ENCODE results near the gene ABCC10.
A peak's percentile ranks its signal among the peaks of the same experiment; 100 is the strongest.
"Not testable (repeated sequence)": the region's sequence is repeated elsewhere in the genome, so short reads cannot be mapped to it uniquely, and the experiment has no call there.

The ABCC10 gene

GRCh38 chr6:43445576-43445975 is 18.2 kb downstream of the ABCC10 start:
- DNase-seq, result no peak

- DNase-seq, result no peak
Measured at GRCh38 chr6:43447604-43448003, 20.3 kb downstream of the ABCC10 start.

GRCh38 chr6:43448916-43449315 is 21.6 kb downstream of the ABCC10 start:
- no peak for DNase-seq

GRCh38 chr6:43450699-43451131 is 23.4 kb downstream of the ABCC10 start:
- DNase-seq, result no peak

GRCh38 chr6:43451348-43451747 is 24.0 kb downstream of the ABCC10 start:
- no peak for DNase-seq

- no peak for DNase-seq
Measured at GRCh38 chr6:43451939-43452338, 24.6 kb downstream of the ABCC10 start.

GRCh38 chr6:43452896-43453295 is 25.6 kb downstream of the ABCC10 start:
- DNase-seq, result no peak

GRCh38 chr6:43453831-43454230 is 26.5 kb downstream of the ABCC10 start:
- DNase-seq, result no peak

GRCh38 chr6:43454290-43454695 is 27.0 kb downstream of the ABCC10 start:
- peak; percentile 56 to 67 for DNase-seq

- DNase-seq, result peak; percentile 32 to 41
Measured at GRCh38 chr6:43454696-43455530, 27.6 kb downstream of the ABCC10 start.

- DNase-seq, result peak; percentile 67 to 73
Measured at GRCh38 chr6:43455531-43456428, 28.4 kb downstream of the ABCC10 start, which contains the start of gene DLK2. TSS of gene DLK2 (minus strand) at chr6:43455548. CDS start at chr6:43454825, 723 bp downstream.

GRCh38 chr6:43457643-43458042 is 30.3 kb downstream of the ABCC10 start:
- DNase-seq, result no peak

GRCh38 chr6:43458154-43458553 is 30.8 kb downstream of the ABCC10 start:
- not testable (repeated sequence) for DNase-seq

GRCh38 chr6:43459535-43459934 is 32.2 kb downstream of the ABCC10 start:
- DNase-seq, result no peak

GRCh38 chr6:43460032-43460431 is 32.7 kb downstream of the ABCC10 start:
- DNase-seq, result no peak

GRCh38 chr6:43461936-43462335 is 34.6 kb downstream of the ABCC10 start:
- DNase-seq, result no peak

- no peak for DNase-seq
Measured at GRCh38 chr6:43464337-43464736, 37.0 kb downstream of the ABCC10 start.

- DNase-seq, result no peak
Measured at GRCh38 chr6:43465948-43466347, 38.6 kb downstream of the ABCC10 start.

- not testable (repeated sequence) for DNase-seq
Measured at GRCh38 chr6:43467265-43467664, 39.9 kb downstream of the ABCC10 start.

- no peak for DNase-seq
Measured at GRCh38 chr6:43467752-43468151, 40.4 kb downstream of the ABCC10 start.

GRCh38 chr6:43468240-43468639 is 40.9 kb downstream of the ABCC10 start:
- DNase-seq, result no peak

- DNase-seq, result no peak
Measured at GRCh38 chr6:43468748-43469681, 41.7 kb downstream of the ABCC10 start.
